Measurements from ENCODE around the gene ELOB.

Gene ELOB

DNA sequence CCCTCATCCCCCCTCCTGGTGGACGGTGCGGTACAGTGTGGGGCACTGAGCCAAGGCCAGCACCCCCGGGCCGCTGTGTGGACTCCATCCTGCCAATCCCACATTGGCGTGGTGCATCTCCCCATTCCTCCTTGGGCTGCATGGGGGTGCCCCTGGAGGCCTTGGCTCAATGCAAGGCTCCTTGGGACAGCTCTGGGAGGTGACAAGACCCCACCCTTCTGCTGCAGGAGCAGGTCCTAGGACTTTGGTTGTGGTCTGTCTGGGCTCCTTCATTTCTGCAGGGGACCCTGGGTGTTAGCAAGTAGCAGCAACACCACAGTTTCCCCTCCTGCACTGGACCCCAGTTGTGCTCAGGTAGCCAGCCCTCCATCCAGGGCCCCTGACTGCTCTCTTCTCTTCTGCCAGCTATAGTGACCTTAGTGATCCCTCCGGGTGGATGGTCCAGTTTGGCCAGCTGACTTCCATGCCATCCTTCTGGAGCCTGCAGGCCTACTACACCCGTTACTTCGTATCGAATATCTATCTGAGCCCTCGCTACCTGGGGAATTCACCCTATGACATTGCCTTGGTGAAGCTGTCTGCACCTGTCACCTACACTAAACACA, 41.3 kb upstream of the ELOB start:
- Histone ChIP-seq H3K36me3 (ENCODE audit: control insufficient read depth, insufficient read depth, low read length, severe bottlenecking) (no peaks in the 10 kb centered on the region), H3K27me3 (replicated peaks; ENCODE audit: control insufficient read depth, insufficient read depth, low read length) (peaks cover 55% of the 10 kb centered on the region), H3K9me3 (ENCODE audit: control insufficient read depth, low read length) (no peaks in the 10 kb centered on the region), H3K4me3 (ENCODE audit: low read length) (no peak overlapping the region), H3K4me1 (ENCODE audit: control insufficient read depth, insufficient read depth, low read length) (no peaks in the 10 kb centered on the region), H3K9ac (ENCODE audit: low read length) (no peak overlapping the region)
- DNase-seq (ENCODE audit: low read depth) = no peak

- Histone ChIP-seq H3K36me3 (ENCODE audit: control insufficient read depth, insufficient read depth, low read length, severe bottlenecking) (no peaks in the 10 kb centered on the region), H3K9ac (ENCODE audit: low read length) (no peak overlapping the region), H3K9me3 (ENCODE audit: control insufficient read depth, low read length) (no peaks in the 10 kb centered on the region), H3K4me1 (ENCODE audit: control insufficient read depth, insufficient read depth, low read length) (no peaks in the 10 kb centered on the region), H3K27me3 (replicated peaks; ENCODE audit: control insufficient read depth, insufficient read depth, low read length) (peaks cover 51% of the 10 kb centered on the region), H3K4me3 (ENCODE audit: low read length) (no peak overlapping the region)
- no peak for DNase-seq (ENCODE audit: low read depth)
Observed at GRCh38 chr16:2817340-2818271, 40.5 kb upstream of the ELOB start.

GRCh38 chr16:2816751-2817339, 39.8 kb upstream of the ELOB start, which contains the start of gene PRSS21:
Gene PRSS21 (plus strand): TSS chr16:2817237. CDS start chr16:2817269, 32 bp downstream.
- peaks cover 50% of the 10 kb centered on the region for H3K27me3 ChIP-seq (replicated peaks; ENCODE audit: control insufficient read depth, insufficient read depth, low read length)
- no peaks in the 10 kb centered on the region for H3K9me3 ChIP-seq (ENCODE audit: control insufficient read depth, low read length)
- no peak within 1 kb of the TSS for H3K4me3 ChIP-seq (ENCODE audit: low read length)
- no peaks in the 10 kb centered on the region for H3K4me1 ChIP-seq (ENCODE audit: control insufficient read depth, insufficient read depth, low read length)
- H3K9ac ChIP-seq (ENCODE audit: low read length) = no peak within 1 kb of the TSS
- no peak for DNase-seq (ENCODE audit: low read depth)
- no peaks in the 10 kb centered on the region for H3K36me3 ChIP-seq (ENCODE audit: control insufficient read depth, insufficient read depth, low read length, severe bottlenecking)

DNA sequence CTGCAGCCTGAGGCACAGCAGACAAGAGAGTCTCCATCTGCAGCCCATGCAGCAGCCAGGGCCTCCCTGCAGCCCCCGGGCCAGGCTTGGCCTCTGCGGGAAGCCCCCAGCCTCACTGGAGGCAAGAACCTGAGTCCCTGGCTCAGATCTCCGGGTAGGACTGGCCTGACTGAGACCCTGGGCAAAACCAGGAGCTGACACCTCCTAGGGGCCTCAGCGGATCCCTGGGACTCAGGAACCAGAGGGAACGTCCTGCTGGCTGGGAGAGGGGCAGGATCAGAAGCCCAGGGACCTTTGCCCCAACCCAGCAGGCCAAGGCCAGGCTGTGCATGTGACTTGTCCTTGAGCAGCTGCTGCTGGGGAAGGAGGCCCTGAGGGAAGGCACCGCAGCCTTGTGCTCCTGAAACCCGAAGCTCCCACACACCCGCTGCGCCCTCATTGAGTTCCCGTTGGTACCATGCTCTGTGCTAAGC, 38.3 kb upstream of the ELOB start:
- no peak overlapping the region for H3K9ac ChIP-seq (ENCODE audit: low read length)
- no peaks in the 10 kb centered on the region for H3K9me3 ChIP-seq (ENCODE audit: control insufficient read depth, low read length)
- H3K4me1 ChIP-seq (ENCODE audit: control insufficient read depth, insufficient read depth, low read length) = no peaks in the 10 kb centered on the region
- no peaks in the 10 kb centered on the region for H3K36me3 ChIP-seq (ENCODE audit: control insufficient read depth, insufficient read depth, low read length, severe bottlenecking)
- peaks cover 56% of the 10 kb centered on the region for H3K27me3 ChIP-seq (replicated peaks; ENCODE audit: control insufficient read depth, insufficient read depth, low read length)
- no peak for DNase-seq (ENCODE audit: low read depth)
- no peak overlapping the region for H3K4me3 ChIP-seq (ENCODE audit: low read length)

DNA sequence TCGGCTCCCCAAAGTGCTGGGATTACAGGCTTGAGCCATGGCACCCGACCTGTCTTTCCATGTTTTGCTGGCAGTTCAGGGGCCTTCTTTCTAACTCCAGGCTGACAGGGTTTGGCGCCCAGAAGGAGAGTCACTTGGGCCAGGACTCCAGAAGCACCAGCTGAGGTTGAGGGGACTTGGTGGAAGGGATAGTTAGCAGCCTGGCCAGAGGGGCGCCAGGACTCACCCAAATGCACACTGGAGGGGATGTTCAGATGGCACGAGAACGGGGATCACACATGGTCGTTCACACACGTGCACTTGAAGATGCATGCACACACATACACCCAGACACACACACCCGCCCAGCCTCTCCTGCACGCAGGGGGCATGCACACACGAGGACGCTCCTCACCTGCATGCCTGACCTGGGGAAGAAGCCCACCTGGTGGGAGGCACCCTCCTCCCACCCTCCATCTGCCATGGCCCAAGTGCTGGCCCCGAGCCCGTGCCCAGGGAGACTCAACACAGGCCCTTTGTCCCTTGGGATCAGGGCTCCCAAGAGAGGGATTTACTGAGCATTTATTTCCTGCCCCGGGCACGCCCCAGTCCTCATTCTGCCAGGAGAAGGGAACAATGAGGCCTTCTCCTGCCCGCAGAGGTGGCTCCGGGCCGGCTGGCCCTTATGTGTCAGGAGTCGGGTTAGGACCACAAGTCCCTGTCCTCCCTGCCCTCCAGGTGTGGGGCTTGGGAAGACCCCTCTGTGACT, 37.6 kb upstream of the ELOB start:
- peaks cover 3% of the 10 kb centered on the region for H3K9me3 ChIP-seq (ENCODE audit: control insufficient read depth, low read length)
- H3K36me3 ChIP-seq (ENCODE audit: control insufficient read depth, insufficient read depth, low read length, severe bottlenecking) = no peaks in the 10 kb centered on the region
- H3K4me3 ChIP-seq (ENCODE audit: low read length) = no peak overlapping the region
- H3K4me1 ChIP-seq (ENCODE audit: control insufficient read depth, insufficient read depth, low read length) = no peaks in the 10 kb centered on the region
- H3K27me3 ChIP-seq (replicated peaks; ENCODE audit: control insufficient read depth, insufficient read depth, low read length) = peaks cover 55% of the 10 kb centered on the region
- no peak for DNase-seq (ENCODE audit: low read depth)
- H3K9ac ChIP-seq (ENCODE audit: low read length) = no peak overlapping the region

GRCh38 chr16:2813771-2814221, 36.7 kb upstream of the ELOB start:
- Histone ChIP-seq H3K27me3 (replicated peaks; ENCODE audit: control insufficient read depth, insufficient read depth, low read length) (peaks cover 54% of the 10 kb centered on the region), H3K36me3 (ENCODE audit: control insufficient read depth, insufficient read depth, low read length, severe bottlenecking) (no peaks in the 10 kb centered on the region), H3K4me3 (ENCODE audit: low read length) (no peak overlapping the region), H3K4me1 (ENCODE audit: control insufficient read depth, insufficient read depth, low read length) (no peaks in the 10 kb centered on the region), H3K9ac (ENCODE audit: low read length) (no peak overlapping the region), H3K9me3 (ENCODE audit: control insufficient read depth, low read length) (peaks cover 12% of the 10 kb centered on the region)
- DNase-seq (ENCODE audit: low read depth) = no peak

DNA sequence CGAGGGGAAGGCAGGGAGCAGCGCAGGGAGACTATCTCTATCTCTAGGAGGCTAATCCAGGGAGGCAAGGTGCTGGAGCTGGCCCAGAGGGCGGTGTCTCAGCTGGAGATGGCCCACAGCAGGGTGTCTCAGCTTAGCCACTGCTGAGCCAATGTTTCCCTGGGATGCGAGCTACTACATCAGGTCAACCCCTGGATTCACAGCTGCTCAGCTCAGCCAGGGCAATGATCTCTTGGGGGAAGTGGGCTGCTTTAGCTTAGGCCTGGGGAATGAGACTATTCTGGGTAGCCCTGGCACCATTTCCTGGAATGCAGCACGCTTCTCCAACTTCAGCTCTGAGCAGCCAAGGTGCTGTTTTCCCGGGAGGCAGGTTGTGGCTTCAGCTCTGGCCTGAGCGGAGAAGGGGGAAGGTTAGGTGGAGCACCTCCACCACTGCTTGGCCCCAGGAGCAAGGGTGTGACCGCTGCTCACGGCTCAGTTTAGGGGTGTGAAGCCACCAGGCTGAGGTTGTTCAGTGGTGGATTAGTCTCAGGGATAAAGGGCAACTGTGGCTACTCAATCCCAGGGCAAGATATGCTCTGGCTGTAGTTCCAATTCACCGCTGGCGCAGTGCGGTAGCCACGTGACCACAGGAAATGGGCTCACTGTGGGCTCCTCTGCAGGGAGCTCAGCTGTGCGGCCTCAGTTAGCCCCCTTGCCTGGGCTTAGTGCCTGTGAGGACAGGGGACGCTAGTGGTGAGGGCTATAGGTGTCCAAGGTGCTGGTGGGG, 34.8 kb upstream of the ELOB start:
- Histone ChIP-seq H3K36me3 (ENCODE audit: control insufficient read depth, insufficient read depth, low read length, severe bottlenecking) (no peaks in the 10 kb centered on the region), H3K27me3 (replicated peaks; ENCODE audit: control insufficient read depth, insufficient read depth, low read length) (peaks cover 42% of the 10 kb centered on the region), H3K4me3 (ENCODE audit: low read length) (no peak overlapping the region), H3K9me3 (ENCODE audit: control insufficient read depth, low read length) (peaks cover 13% of the 10 kb centered on the region), H3K9ac (ENCODE audit: low read length) (no peak overlapping the region), H3K4me1 (ENCODE audit: control insufficient read depth, insufficient read depth, low read length) (no peaks in the 10 kb centered on the region)
- DNase-seq (ENCODE audit: low read depth) = no peak

DNA sequence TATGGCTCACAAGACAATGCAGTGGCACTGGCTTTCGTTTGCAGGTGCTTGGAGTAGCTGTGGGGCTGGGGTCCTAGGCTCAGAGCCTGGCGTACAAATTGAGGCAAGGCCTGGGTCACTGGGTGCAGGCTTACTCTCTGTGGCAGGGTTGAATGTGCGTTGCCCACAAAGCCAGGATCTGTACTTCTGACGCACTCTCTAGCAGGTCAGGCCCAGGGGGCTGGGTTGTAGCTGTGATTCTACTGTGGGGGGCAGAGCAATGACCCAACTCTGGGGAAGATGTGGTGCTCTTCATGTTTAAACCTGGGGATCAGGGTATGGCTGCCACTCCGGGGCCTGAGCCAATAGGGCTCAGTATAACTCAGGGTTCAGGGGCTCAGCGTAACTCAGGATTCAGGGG, 33.6 kb upstream of the ELOB start:
- no peak overlapping the region for H3K4me3 ChIP-seq (ENCODE audit: low read length)
- no peaks in the 10 kb centered on the region for H3K4me1 ChIP-seq (ENCODE audit: control insufficient read depth, insufficient read depth, low read length)
- DNase-seq (ENCODE audit: low read depth) = no peak
- H3K9me3 ChIP-seq (ENCODE audit: control insufficient read depth, low read length) = peaks cover 18% of the 10 kb centered on the region
- no peaks in the 10 kb centered on the region for H3K36me3 ChIP-seq (ENCODE audit: control insufficient read depth, insufficient read depth, low read length, severe bottlenecking)
- no peak overlapping the region for H3K9ac ChIP-seq (ENCODE audit: low read length)
- H3K27me3 ChIP-seq (replicated peaks; ENCODE audit: control insufficient read depth, insufficient read depth, low read length) = peaks cover 51% of the 10 kb centered on the region

DNA sequence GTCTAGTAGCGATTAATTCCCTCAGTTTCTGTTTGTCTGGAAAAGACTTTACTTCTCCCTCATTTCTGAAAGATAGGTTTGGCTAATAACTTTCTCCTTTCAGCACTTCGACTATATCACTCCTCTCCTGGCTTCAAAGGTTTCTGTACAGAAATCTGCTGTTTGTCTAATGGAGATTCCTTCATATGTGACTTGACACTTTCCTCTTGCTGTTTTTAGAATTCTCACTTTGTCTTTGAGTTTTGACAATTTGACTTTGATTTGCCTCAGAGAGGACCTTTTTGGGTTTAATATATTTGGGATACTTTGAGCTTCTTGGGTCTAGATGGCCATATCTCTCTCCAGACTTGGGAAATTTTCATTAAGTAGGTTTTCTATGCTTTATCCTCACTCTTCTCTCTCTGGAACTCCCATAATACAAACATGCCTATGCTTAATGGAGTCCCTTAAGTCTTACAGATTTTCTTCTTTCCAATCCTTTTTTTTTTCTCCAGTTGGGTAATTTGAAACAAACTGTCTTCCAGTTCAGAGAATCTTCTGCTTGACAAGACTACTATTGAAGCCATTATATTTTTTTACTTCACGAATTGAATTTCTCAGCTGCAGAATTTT, 32.2 kb upstream of the ELOB start:
- no peak for DNase-seq (ENCODE audit: low read depth)
- Histone ChIP-seq H3K9me3 (ENCODE audit: control insufficient read depth, low read length) (peaks cover 32% of the 10 kb centered on the region), H3K9ac (ENCODE audit: low read length) (no peak overlapping the region), H3K27me3 (replicated peaks; ENCODE audit: control insufficient read depth, insufficient read depth, low read length) (peaks cover 54% of the 10 kb centered on the region), H3K4me3 (ENCODE audit: low read length) (no peak overlapping the region), H3K4me1 (ENCODE audit: control insufficient read depth, insufficient read depth, low read length) (no peaks in the 10 kb centered on the region), H3K36me3 (ENCODE audit: control insufficient read depth, insufficient read depth, low read length, severe bottlenecking) (no peaks in the 10 kb centered on the region)

- no peaks in the 10 kb centered on the region for H3K36me3 ChIP-seq (ENCODE audit: control insufficient read depth, insufficient read depth, low read length, severe bottlenecking)
- H3K4me1 ChIP-seq (ENCODE audit: control insufficient read depth, insufficient read depth, low read length) = no peaks in the 10 kb centered on the region
- no peak overlapping the region for H3K4me3 ChIP-seq (ENCODE audit: low read length)
- peaks cover 51% of the 10 kb centered on the region for H3K27me3 ChIP-seq (replicated peaks; ENCODE audit: control insufficient read depth, insufficient read depth, low read length)
- no peak for DNase-seq (ENCODE audit: low read depth)
- peaks cover 43% of the 10 kb centered on the region for H3K9me3 ChIP-seq (ENCODE audit: control insufficient read depth, low read length)
- H3K9ac ChIP-seq (ENCODE audit: low read length) = no peak overlapping the region
Observed at GRCh38 chr16:2808181-2808580, 31.1 kb upstream of the ELOB start.
